Upper lobe of left lung (tissue), 4 donors: Measurements from ENCODE around the gene SHMT1.

Experiments used
- POLR2A ChIP-seq, 4 donors: fragments of 450-650 bp; IDR thresholded peaks; one replicate each; pipeline ENCODE4 v1.5.1; 2016 to 2017; ENCODE audit warnings: antibody characterized with exemption in 4 of 4, mild to moderate bottlenecking in 2 of 4
- POLR2AphosphoS5 ChIP-seq, 2 donors: sonication (generic); formaldehyde crosslinking; IDR thresholded peaks; one replicate each; pipeline ENCODE4 v1.5.1; 2017; ENCODE audit warnings: antibody characterized with exemption in 2 of 2
- TF ChIP-seq, protein P1 (sequence below), 6 experiments: fragments of 450-650 bp in 4 of 6; fragments of 200-600 bp in 2 of 6; sonication (generic) in 2 of 6; IDR thresholded peaks; one replicate each; pipeline ENCODE4 v1.5.1; 2016 to 2019; ENCODE audit warnings: antibody characterized with exemption in 6 of 6

- TF ChIP-seq, protein P1, sequence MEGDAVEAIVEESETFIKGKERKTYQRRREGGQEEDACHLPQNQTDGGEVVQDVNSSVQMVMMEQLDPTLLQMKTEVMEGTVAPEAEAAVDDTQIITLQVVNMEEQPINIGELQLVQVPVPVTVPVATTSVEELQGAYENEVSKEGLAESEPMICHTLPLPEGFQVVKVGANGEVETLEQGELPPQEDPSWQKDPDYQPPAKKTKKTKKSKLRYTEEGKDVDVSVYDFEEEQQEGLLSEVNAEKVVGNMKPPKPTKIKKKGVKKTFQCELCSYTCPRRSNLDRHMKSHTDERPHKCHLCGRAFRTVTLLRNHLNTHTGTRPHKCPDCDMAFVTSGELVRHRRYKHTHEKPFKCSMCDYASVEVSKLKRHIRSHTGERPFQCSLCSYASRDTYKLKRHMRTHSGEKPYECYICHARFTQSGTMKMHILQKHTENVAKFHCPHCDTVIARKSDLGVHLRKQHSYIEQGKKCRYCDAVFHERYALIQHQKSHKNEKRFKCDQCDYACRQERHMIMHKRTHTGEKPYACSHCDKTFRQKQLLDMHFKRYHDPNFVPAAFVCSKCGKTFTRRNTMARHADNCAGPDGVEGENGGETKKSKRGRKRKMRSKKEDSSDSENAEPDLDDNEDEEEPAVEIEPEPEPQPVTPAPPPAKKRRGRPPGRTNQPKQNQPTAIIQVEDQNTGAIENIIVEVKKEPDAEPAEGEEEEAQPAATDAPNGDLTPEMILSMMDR (IDR thresholded peaks at IDR 0.05): no peak
- no peak for TF ChIP-seq POLR2AphosphoS5 (IDR thresholded peaks at IDR 0.05)
- no peak for TF ChIP-seq POLR2A (IDR thresholded peaks at IDR 0.05)
These were observed 14.8 kb upstream of the SHMT1 start for GRCh38 chr17:18378205-18378505.
